Neural progenitor cell (in vitro differentiated cells): ENCODE results near the gene TDRD9.

ENCODE experiments used
- CTCF ChIP-seq: fragments of 200-600 bp; sonication (generic); IDR thresholded peaks from 2 replicates; pipeline ENCODE4 v1.5.1; 2017; ENCODE audit warnings: antibody characterized with exemption, mild to moderate bottlenecking
- EZH2 ChIP-seq: fragments of 200-600 bp; sonication (generic); IDR thresholded peaks from 2 replicates; pipeline ENCODE4 v1.6.1; 2017; ENCODE audit warnings: antibody characterized with exemption, mild to moderate bottlenecking, moderate library complexity

GRCh38 chr14:104092931-104093365 lies 164.7 kb downstream of the TDRD9 start:
- TF ChIP-seq CTCF (no peak), EZH2 (no peak)
